HG03442 (cell line): ENCODE measurements around the gene TEX261.

Experiments used
- ATAC-seq: cut with Tn5 transposase; IDR thresholded peaks from one replicate; pipeline ENCODE4 v1.9.1; 2021; ENCODE audit warnings: mild to moderate bottlenecking, moderate library complexity; ENCODE audit not compliant: unreplicated experiment

TEX261 gene

DNA sequence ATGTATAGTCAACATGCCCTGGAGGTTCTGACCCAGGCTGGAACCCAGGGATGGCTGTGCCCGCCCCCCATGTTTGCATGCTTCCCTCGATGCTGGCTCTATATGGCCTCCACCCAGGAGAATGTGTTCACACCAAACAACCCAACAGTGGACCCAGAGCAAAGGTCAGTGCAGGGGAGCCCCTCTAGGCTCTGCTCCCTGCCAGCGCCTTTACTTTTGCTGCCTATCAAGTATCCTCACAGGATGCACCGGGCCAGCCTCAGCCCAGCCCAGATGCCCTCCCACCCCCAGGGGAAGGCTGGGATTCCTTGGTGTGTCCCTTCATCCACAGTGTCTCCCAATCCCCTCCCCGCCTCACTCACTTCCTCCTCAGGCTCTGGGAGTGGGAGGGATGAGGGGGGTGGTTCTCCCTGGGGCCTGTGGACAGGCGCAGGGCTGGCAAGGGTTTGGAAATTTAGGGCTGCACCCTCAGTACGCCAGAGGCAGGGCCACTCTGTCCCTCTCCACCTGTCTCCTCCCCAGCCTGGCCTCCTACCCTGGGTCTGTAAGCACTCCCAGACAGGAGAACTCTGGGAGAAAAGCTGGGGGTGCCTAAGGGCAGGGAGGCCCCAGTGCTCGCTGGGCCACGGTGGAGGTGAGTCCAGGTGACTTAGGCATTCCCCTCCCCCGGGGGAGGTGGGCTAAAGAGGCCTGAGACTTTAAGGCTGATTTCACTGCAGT is 56.6 kb downstream of the TEX261 start:
- ATAC-seq = no peak

- no peak for ATAC-seq
Observed at GRCh38 chr2:70936979-70937811, 57.5 kb downstream of the TEX261 start.

- ATAC-seq = no peak
Observed at GRCh38 chr2:70936165-70936978, 58.3 kb downstream of the TEX261 start.
